HCT116 (cell line): Measurements from ENCODE around the gene CISH. TPM values are rescaled to one million over a fixed set of nuclear protein-coding genes. Genes with fewer than 3 reads are reported as not detected.

ENCODE experiments used
- ATAC-seq: fragments of 200-7000 bp; cut with Tn5 transposase; 2 replicates; pipeline ENCODE4 v1.9.1; 2020; ENCODE audit warnings: mild to moderate bottlenecking, moderate library complexity
- BruUV-seq: library from RNA; stranded (reverse); fragments of 400-500 nt; replicated peaks from 2 replicates; lab custom pipeline; 2021; lab: Mats Ljungman, UMichigan
- CTCF ChIA-PET: fragments of 300-600 bp; sonication (Branson Sonifier 250); formaldehyde crosslinking; loops from one replicate; lab custom pipeline; 2021; ENCODE audit warnings: antibody characterized with exemption; lab: Charles Lee
- POLR2A ChIA-PET: fragments of 300-600, 350-600 bp; sonication (Branson Sonifier 250); formaldehyde crosslinking; loops from one replicate; lab custom pipeline; 2021; ENCODE audit warnings: antibody characterized with exemption; lab: Charles Lee
- RAD21 ChIA-PET, 2 experiments: fragments of 300-600 bp; sonication (Branson Sonifier 250); formaldehyde crosslinking; loops; one replicate each; lab custom pipeline; 2023; ENCODE audit warnings: low total read pairs in 2 of 2; ENCODE audit not compliant: uncharacterized antibody in 2 of 2, unreplicated experiment in 2 of 2, low non-redundant PET in 1 of 2; lab: Charles Lee
- DNase-seq: peaks from one replicate; pipeline ENCODE4 v3.0.0-alpha.2; 2010; ENCODE audit warnings: low read depth, low spot score
- H2AFZ ChIP-seq: fragments of 200-600 bp; shearing (Covaris generic), sonication (generic); 2 replicates; pipeline ENCODE4 v1.6.1; 2017; ENCODE audit warnings: low read depth, mixed run types, mixed read lengths, antibody characterized with exemption, low read length; ENCODE audit not compliant: poor library complexity, severe bottlenecking
- H3K27ac ChIP-seq: 2 replicates; pipeline ENCODE4 v1.5.1; 2012; ENCODE audit warnings: low read depth, low read length
- H3K27me3 ChIP-seq: fragments of 200-600 bp; sonication (generic); 2 replicates; pipeline ENCODE4 v1.6.1; 2016; ENCODE audit warnings: mixed run types, low read length, mixed read lengths; ENCODE audit not compliant: insufficient read depth
- H3K36me3 ChIP-seq, 2 experiments: fragments of 200-500 bp in 1 of 2; fragments of 200-600 bp in 1 of 2; sonication (Bioruptor generic) in 1 of 2; sonication (generic) in 1 of 2; 2 replicates each; pipeline versions ENCODE4 v1.5.1 to v1.6.1; 2014 to 2016; ENCODE audit warnings: low read length in 2 of 2, inconsistent platforms in 1 of 2, mixed read lengths in 1 of 2, mixed run types in 1 of 2; ENCODE audit not compliant: insufficient read depth in 2 of 2, control insufficient read depth in 1 of 2
- H3K4me1 ChIP-seq, 2 experiments: fragments of 200-600 bp in 1 of 2; sonication (generic) in 1 of 2; 2 replicates each; pipeline versions ENCODE4 v1.5.1 to v1.6.1; 2012 to 2017; ENCODE audit warnings: low read length in 2 of 2, inconsistent platforms in 1 of 2, mild to moderate bottlenecking in 1 of 2, mixed read lengths in 1 of 2, mixed run types in 1 of 2, moderate library complexity in 1 of 2; ENCODE audit not compliant: insufficient read depth in 2 of 2, control insufficient read depth in 1 of 2
- H3K4me2 ChIP-seq: fragments of 200-600 bp; sonication (generic); 2 replicates; pipeline ENCODE4 v1.6.1; 2017; ENCODE audit warnings: mixed run types, low read length, mixed read lengths
- H3K4me3 ChIP-seq, 2 experiments: fragments of 200-600 bp in 1 of 2; sonication (generic) in 1 of 2; replicated peaks in 1 of 2; 2 replicates each; pipeline ENCODE4 v1.5.1; 2011 to 2016; ENCODE audit warnings: low read length in 2 of 2, control low read depth in 1 of 2, low read depth in 1 of 2, mild to moderate bottlenecking in 1 of 2, mixed read lengths in 1 of 2, mixed run types in 1 of 2
- H3K79me2 ChIP-seq: fragments of 200-600 bp; sonication (generic); 2 replicates; pipeline ENCODE4 v1.6.1; 2017; ENCODE audit warnings: mild to moderate bottlenecking, mixed run types, low read length, moderate library complexity, mixed read lengths; ENCODE audit not compliant: insufficient read depth
- H3K9ac ChIP-seq: fragments of 200-600 bp; sonication (generic); 2 replicates; pipeline ENCODE4 v1.6.1; 2016; ENCODE audit warnings: low read length, mixed read lengths
- H3K9me2 ChIP-seq: fragments of 200-600 bp; sonication (generic), shearing (Covaris generic); 2 replicates; pipeline ENCODE4 v1.6.1; 2017; ENCODE audit warnings: mixed run types, mild to moderate bottlenecking, moderate library complexity; ENCODE audit not compliant: insufficient read depth
- H3K9me3 ChIP-seq, 2 experiments: fragments of 200-500 bp in 1 of 2; fragments of 200-600 bp in 1 of 2; sonication (Bioruptor generic) in 1 of 2; sonication (generic) in 1 of 2; 2 replicates each; pipeline ENCODE4 v1.6.1; 2014 to 2017; ENCODE audit warnings: low read length in 2 of 2, mixed read lengths in 2 of 2, inconsistent platforms in 1 of 2, low read depth in 1 of 2, mild to moderate bottlenecking in 1 of 2, mixed run types in 1 of 2, moderate library complexity in 1 of 2; ENCODE audit not compliant: control insufficient read depth in 1 of 2, insufficient read depth in 1 of 2
- H4K20me1 ChIP-seq: fragments of 200-600 bp; sonication (generic), shearing (Covaris generic); 2 replicates; pipeline ENCODE4 v1.6.1; 2017; ENCODE audit warnings: mixed run types, mild to moderate bottlenecking, moderate library complexity; ENCODE audit not compliant: insufficient read depth
- CTCF ChIP-seq, 3 experiments: fragments of 200-600 bp in 1 of 3; sonication (generic) in 1 of 3; IDR thresholded peaks in 2 of 3; conservative IDR thresholded peaks in 1 of 3; 2 replicates each; pipeline ENCODE4 v1.5.1; 2012 to 2017; ENCODE audit warnings: low read depth in 2 of 3, low read length in 2 of 3, antibody characterized with exemption in 1 of 3, borderline replicate concordance in 1 of 3, control low read depth in 1 of 3, mild to moderate bottlenecking in 1 of 3, mixed read lengths in 1 of 3, mixed run types in 1 of 3, moderate library complexity in 1 of 3; ENCODE audit not compliant: insufficient read depth in 1 of 3
- EZH2 ChIP-seq: fragments of 200-600 bp; sonication (generic); IDR thresholded peaks from 2 replicates; pipeline ENCODE4 v1.6.1; 2017; ENCODE audit warnings: antibody characterized with exemption, mixed run types
- EZH2phosphoT487 ChIP-seq: fragments of 200-600 bp; IDR thresholded peaks from 2 replicates; pipeline ENCODE4 v1.6.1; 2018; ENCODE audit warnings: antibody characterized with exemption, borderline replicate concordance
- FOSL1 ChIP-seq: IDR thresholded peaks from 2 replicates; pipeline ENCODE4 v1.6.1; 2012; ENCODE audit warnings: low read depth
- MAX ChIP-seq: IDR thresholded peaks from 2 replicates; pipeline ENCODE4 v1.6.1; 2012
- POLR2A ChIP-seq: IDR thresholded peaks from 2 replicates; pipeline ENCODE4 v1.7.0; 2011; ENCODE audit warnings: borderline replicate concordance; ENCODE audit not compliant: insufficient read depth, insufficient read length; ENCODE audit errors: extremely low read depth
- RAD21 ChIP-seq: IDR thresholded peaks from 2 replicates; pipeline ENCODE4 v1.6.1; 2012; ENCODE audit warnings: low read depth, mild to moderate bottlenecking
- SRF ChIP-seq: IDR thresholded peaks from 2 replicates; pipeline ENCODE4 v1.6.1; 2012; ENCODE audit warnings: low read depth
- TCF7L2 ChIP-seq: IDR thresholded peaks from 2 replicates; pipeline ENCODE4 v1.7.0; 2011; ENCODE audit warnings: borderline replicate concordance, inconsistent platforms; ENCODE audit not compliant: insufficient read depth, insufficient read length; ENCODE audit errors: extremely low read depth
- ZFX ChIP-seq: fragments of 450-650 bp; IDR thresholded peaks from 2 replicates; pipeline ENCODE4 v1.6.1; 2017
- ZNF274 ChIP-seq: fragments of 200-500 bp; sonication (Bioruptor generic); IDR thresholded peaks from 2 replicates; pipeline ENCODE4 v1.6.1; 2014; ENCODE audit warnings: mild to moderate bottlenecking, low read depth, low read length, inconsistent platforms
- intact Hi-C: fragments of 100-400 bp; cut with micrococcal nuclease; formaldehyde crosslinking; loops from 2 replicates; pipeline ENCODE4 v1.10.0; 2022
- total RNA-seq: library from RNA; stranded (reverse); gene quantifications from one replicate; pipeline ENCODE4 v1.2.1, GENCODE V29; 2021; ENCODE audit not compliant: unreplicated experiment

CISH gene
- total RNA-seq, 1 experiment from 2014 or later = 4.5 TPM

GRCh38 chr3:50607271-50608091 lies 4.1 kb downstream of the CISH start:
- intact Hi-C loops = no loop called here
- BruUV-seq = no TSS peak
- 0 out of 4 replicates have a peak, but pooled peaks cover 0 to 5% of the 10 kb centered on the region in 2 experiments for H3K36me3 ChIP-seq
- H3K9me3 ChIP-seq = no peaks in the 10 kb centered on the region
- no peaks in the 10 kb centered on the region for H3K27me3 ChIP-seq
- no peaks in the 10 kb centered on the region; the same call in 1 of the 2 replicates for H3K79me2 ChIP-seq
- DNase-seq = no peak
- H3K4me3 ChIP-seq = no peak overlapping the region
- ATAC-seq = no peak
- POLR2A ChIA-PET = no interaction called here
- CTCF ChIA-PET = no interaction called here
- no peak overlapping the region for H3K9ac ChIP-seq
- TF ChIP-seq POLR2A (no peak), EZH2phosphoT487 (no peak), ZNF274 (no peak), TCF7L2 (no peak), CTCF (IDR thresholded peaks at IDR 0.05 in 2 of 3, conservative IDR thresholded peaks at IDR 0.05 in 1 of 3; ENCODE audit: borderline replicate concordance in 1 of 3, insufficient read depth in 1 of 3, low read depth in 2 of 3, low read length in 2 of 3) (no peak), SRF (no peak), EZH2 (no peak), FOSL1 (no peak), MAX (no peak), ZFX (no peak), RAD21 (no peak)
- RAD21 ChIA-PET = no interaction called here
- no peak overlapping the region for H3K27ac ChIP-seq
- H4K20me1 ChIP-seq = no peaks in the 10 kb centered on the region
- H3K4me1 ChIP-seq = peaks cover 18 to 34% of the 10 kb centered on the region in 2 experiments
- H2AFZ ChIP-seq = no peak overlapping the region
- H3K4me2 ChIP-seq = no peak overlapping the region
- no peaks in the 10 kb centered on the region for H3K9me2 ChIP-seq
